ENCODE measurements around the gene TNS4. TPM values are rescaled to one million over a fixed set of nuclear protein-coding genes. Genes with fewer than 3 reads are reported as not detected.
A peak's percentile ranks its signal among the peaks of the same experiment; 100 is the strongest.

TNS4 gene
- total and polyA plus RNA-seq, 2 donors (not counting 1 experiment from before 2014, with no cell fraction given) = not detected

GRCh38 chr17:40459636-40460603 lies 41.5 kb downstream of the TNS4 start:
- H3K4me1 ChIP-seq (ENCODE audit: control insufficient read depth in 2 of 2, insufficient read depth in 2 of 2, low read length in 2 of 2) = no peaks in the 10 kb centered on the region
- H3K36me3 ChIP-seq (replicated peaks in 1 of 2; ENCODE audit: control extremely low read depth in 1 of 2, control insufficient read depth in 1 of 2, extremely low read depth in 1 of 2, insufficient read depth in 2 of 2, low read length in 1 of 2) = peaks cover 0 to 3% of the 10 kb centered on the region in 2 experiments
- DNase-seq (no peak), ATAC-seq (ENCODE audit: low read depth) (no peak)
- H2AFZ ChIP-seq (ENCODE audit: insufficient read depth, low read depth, low read length, poor library complexity, severe bottlenecking) = no peak overlapping the region
- no peak overlapping the region for H3K4me3 ChIP-seq (ENCODE audit: control extremely low read depth in 1 of 5, extremely low read depth in 1 of 5, insufficient read depth in 1 of 5, low read depth in 2 of 5, low read length in 4 of 5)
- no peaks in the 10 kb centered on the region for H3K79me2 ChIP-seq (ENCODE audit: control insufficient read depth, insufficient read depth, low read length)
- no peaks in the 10 kb centered on the region for H3K27me3 Mint-ChIP-seq
- no peaks in the 10 kb centered on the region for H3K9me3 Mint-ChIP-seq (ENCODE audit: insufficient read depth)
- TF ChIP-seq CTCF (IDR thresholded peaks at IDR 0.05) (no peak), EZH2 (IDR thresholded peaks at IDR 0.05; ENCODE audit: borderline replicate concordance, insufficient read depth, low read depth, low read length, poor library complexity, severe bottlenecking) (no peak)
- H3K4me1 Mint-ChIP-seq = no peaks in the 10 kb centered on the region
- ChIA-PET CTCF (no interaction called here), POLR2A (no interaction called here)
- no peak overlapping the region for H3K27ac ChIP-seq (ENCODE audit: low read length in 2 of 2)
- 93% methylated on average over 2 of the region's 8 CpGs for WGBS (ENCODE audit: insufficient coverage)
- H3K4me3 Mint-ChIP-seq = no peak overlapping the region
- intact Hi-C loops (cut with micrococcal nuclease) = no loop called here
- no peak overlapping the region for H3K27ac Mint-ChIP-seq
- no peaks in the 10 kb centered on the region for H3K27me3 ChIP-seq (replicated peaks in 1 of 4; ENCODE audit: control extremely low read depth in 1 of 4, control insufficient read depth in 3 of 4, insufficient read depth in 4 of 4, low read length in 3 of 4)
- no peak overlapping the region for H3K9ac ChIP-seq (ENCODE audit: low read length)
- H3K4me2 ChIP-seq (replicated peaks; ENCODE audit: low read depth, low read length, poor library complexity, severe bottlenecking) = no peak overlapping the region
- H3K9me3 ChIP-seq (ENCODE audit: control extremely low read depth in 1 of 3, control insufficient read depth in 2 of 3, insufficient read depth in 1 of 3, low read length in 2 of 3) = no peaks in the 10 kb centered on the region
- no peaks in the 10 kb centered on the region for H4K20me1 ChIP-seq (ENCODE audit: control insufficient read depth, insufficient read depth, low read length, poor library complexity, severe bottlenecking)

- CTCF ChIA-PET = no interaction called here
- Histone ChIP-seq H3K9me3 (ENCODE audit: control extremely low read depth in 1 of 3, control insufficient read depth in 2 of 3, insufficient read depth in 1 of 3, low read length in 2 of 3) (no peaks in the 10 kb centered on the region), H3K9ac (ENCODE audit: low read length) (no peak overlapping the region), H3K27me3 (replicated peaks in 1 of 4; ENCODE audit: control extremely low read depth in 1 of 4, control insufficient read depth in 3 of 4, insufficient read depth in 4 of 4, low read length in 3 of 4) (no peaks in the 10 kb centered on the region), H3K36me3 (replicated peaks in 1 of 2; ENCODE audit: control extremely low read depth in 1 of 2, control insufficient read depth in 1 of 2, extremely low read depth in 1 of 2, insufficient read depth in 2 of 2, low read length in 1 of 2) (peaks cover 0 to 6% of the 10 kb centered on the region in 2 experiments), H3K4me3 (ENCODE audit: control extremely low read depth in 1 of 5, extremely low read depth in 1 of 5, insufficient read depth in 1 of 5, low read depth in 2 of 5, low read length in 4 of 5) (no peak overlapping the region), H3K4me2 (replicated peaks; ENCODE audit: low read depth, low read length, poor library complexity, severe bottlenecking) (no peak overlapping the region), H3K27ac (ENCODE audit: low read length in 2 of 2) (no peak overlapping the region), H3K79me2 (ENCODE audit: control insufficient read depth, insufficient read depth, low read length) (no peaks in the 10 kb centered on the region), H4K20me1 (ENCODE audit: control insufficient read depth, insufficient read depth, low read length, poor library complexity, severe bottlenecking) (no peaks in the 10 kb centered on the region), H2AFZ (ENCODE audit: insufficient read depth, low read depth, low read length, poor library complexity, severe bottlenecking) (no peak overlapping the region), H3K4me1 (ENCODE audit: control insufficient read depth in 2 of 2, insufficient read depth in 2 of 2, low read length in 2 of 2) (no peaks in the 10 kb centered on the region)
- DNase-seq = no peak
- ATAC-seq (ENCODE audit: low read depth) = no peak
- no peaks in the 10 kb centered on the region for H3K27me3 Mint-ChIP-seq
- H3K4me1 Mint-ChIP-seq = no peaks in the 10 kb centered on the region
- 93% methylated on average over 8 of the region's 12 CpGs for WGBS (ENCODE audit: insufficient coverage)
- no peak overlapping the region for H3K4me3 Mint-ChIP-seq
- POLR2A ChIA-PET = no interaction called here
- H3K27ac Mint-ChIP-seq = peak overlapping the region; percentile 1
- intact Hi-C loops (cut with micrococcal nuclease) = no loop called here
- no peaks in the 10 kb centered on the region for H3K9me3 Mint-ChIP-seq (ENCODE audit: insufficient read depth)
- TF ChIP-seq EZH2 (IDR thresholded peaks at IDR 0.05; ENCODE audit: borderline replicate concordance, insufficient read depth, low read depth, low read length, poor library complexity, severe bottlenecking) (no peak), CTCF (IDR thresholded peaks at IDR 0.05) (no peak)
Observed at GRCh38 chr17:40458851-40459482, 42.5 kb downstream of the TNS4 start.

Measured in B cell (primary cell).